ENCODE data around the gene ADRM1.

The ADRM1 gene

GRCh38 chr20:62301111-62301668 lies 1.6 kb upstream of the ADRM1 start:
- DNase-seq (ENCODE audit: insufficient read length, low spot score): no peak
- FAIRE-seq: no peak
- no peak for TF ChIP-seq POU2F2 (IDR thresholded peaks at IDR 0.05; ENCODE audit: low read depth, low read length)
- no peak for TF ChIP-seq SPI1 (IDR thresholded peaks at IDR 0.05; ENCODE audit: low read depth, low read length)

GRCh38 chr20:62301773-62302340 lies 940 bp upstream of the ADRM1 start:
- TF ChIP-seq POLR2AphosphoS5 (IDR thresholded peaks at IDR 0.05; ENCODE audit: low read depth, low read length): no peak
- TF ChIP-seq POU2F2 (IDR thresholded peaks at IDR 0.05; ENCODE audit: low read depth, low read length): peak; percentile 56; the same call in 1 of the 2 replicates
- TF ChIP-seq TAF1 (IDR thresholded peaks at IDR 0.05; ENCODE audit: low read depth, low read length): no peak
- FAIRE-seq (peak; percentile 74), DNase-seq (ENCODE audit: insufficient read length, low spot score) (peak; percentile 88)

- FAIRE-seq (no peak), DNase-seq (ENCODE audit: insufficient read length, low spot score) (no peak)
- TF ChIP-seq POLR2A (IDR thresholded peaks at IDR 0.05; ENCODE audit: low read depth, low read length) (no peak), PAX5 (IDR thresholded peaks at IDR 0.05; ENCODE audit: insufficient read depth, low read length, severe bottlenecking) (no peak), SPI1 (IDR thresholded peaks at IDR 0.05; ENCODE audit: low read depth, low read length) (no peak), TAF1 (IDR thresholded peaks at IDR 0.05; ENCODE audit: low read depth, low read length) (no peak), POLR2AphosphoS5 (IDR thresholded peaks at IDR 0.05; ENCODE audit: low read depth, low read length) (no peak), POU2F2 (IDR thresholded peaks at IDR 0.05; ENCODE audit: low read depth, low read length) (no peak)
These were observed 204 bp downstream of the ADRM1 start for GRCh38 chr20:62303062-62303339.

GRCh38 chr20:62303340-62304226 lies 786 bp downstream of the ADRM1 start:
- TF ChIP-seq POU2F2 (IDR thresholded peaks at IDR 0.05; ENCODE audit: low read depth, low read length) (no peak), POLR2A (IDR thresholded peaks at IDR 0.05; ENCODE audit: low read depth, low read length) (no peak), PAX5 (IDR thresholded peaks at IDR 0.05; ENCODE audit: insufficient read depth, low read length, severe bottlenecking) (no peak), SPI1 (IDR thresholded peaks at IDR 0.05; ENCODE audit: low read depth, low read length) (no peak), TAF1 (IDR thresholded peaks at IDR 0.05; ENCODE audit: low read depth, low read length) (no peak), POLR2AphosphoS5 (IDR thresholded peaks at IDR 0.05; ENCODE audit: low read depth, low read length) (no peak)
- FAIRE-seq (no peak), DNase-seq (ENCODE audit: insufficient read length, low spot score) (peak; percentile 65)

GRCh38 chr20:62304331-62305148 lies 1.7 kb downstream of the ADRM1 start:
- TF ChIP-seq PAX5 (IDR thresholded peaks at IDR 0.05; ENCODE audit: insufficient read depth, low read length, severe bottlenecking): no peak
- TF ChIP-seq POU2F2 (IDR thresholded peaks at IDR 0.05; ENCODE audit: low read depth, low read length): 0 out of 2 replicates have a peak, but pooled peaks have one; percentile 16
- FAIRE-seq (no peak), DNase-seq (ENCODE audit: insufficient read length, low spot score) (no peak)

GRCh38 chr20:62305149-62305764 lies 2.5 kb downstream of the ADRM1 start:
- DNase-seq (ENCODE audit: insufficient read length, low spot score): no peak
- FAIRE-seq: no peak
- no peak for TF ChIP-seq PAX5 (IDR thresholded peaks at IDR 0.05; ENCODE audit: insufficient read depth, low read length, severe bottlenecking)
- no peak for TF ChIP-seq POU2F2 (IDR thresholded peaks at IDR 0.05; ENCODE audit: low read depth, low read length)
- TF ChIP-seq POLR2A (IDR thresholded peaks at IDR 0.05; ENCODE audit: low read depth, low read length): no peak
- no peak for TF ChIP-seq SPI1 (IDR thresholded peaks at IDR 0.05; ENCODE audit: low read depth, low read length)
- TF ChIP-seq TAF1 (IDR thresholded peaks at IDR 0.05; ENCODE audit: low read depth, low read length): no peak
- no peak; the same call in 1 of the 2 replicates for TF ChIP-seq POLR2AphosphoS5 (IDR thresholded peaks at IDR 0.05; ENCODE audit: low read depth, low read length)

GRCh38 chr20:62305765-62306413 lies 3.1 kb downstream of the ADRM1 start:
- FAIRE-seq: no peak
- TF ChIP-seq POLR2AphosphoS5 (IDR thresholded peaks at IDR 0.05; ENCODE audit: low read depth, low read length) (no peak), SPI1 (IDR thresholded peaks at IDR 0.05; ENCODE audit: low read depth, low read length) (no peak), POLR2A (IDR thresholded peaks at IDR 0.05; ENCODE audit: low read depth, low read length) (no peak; the same call in 1 of the 2 replicates), POU2F2 (IDR thresholded peaks at IDR 0.05; ENCODE audit: low read depth, low read length) (no peak), PAX5 (IDR thresholded peaks at IDR 0.05; ENCODE audit: insufficient read depth, low read length, severe bottlenecking) (no peak), TAF1 (IDR thresholded peaks at IDR 0.05; ENCODE audit: low read depth, low read length) (no peak)
- no peak for DNase-seq (ENCODE audit: insufficient read length, low spot score)

- DNase-seq (ENCODE audit: insufficient read length, low spot score) (no peak), FAIRE-seq (no peak)
- TF ChIP-seq POU2F2 (IDR thresholded peaks at IDR 0.05; ENCODE audit: low read depth, low read length): no peak
- no peak for TF ChIP-seq TAF1 (IDR thresholded peaks at IDR 0.05; ENCODE audit: low read depth, low read length)
- no peak for TF ChIP-seq PAX5 (IDR thresholded peaks at IDR 0.05; ENCODE audit: insufficient read depth, low read length, severe bottlenecking)
- TF ChIP-seq SPI1 (IDR thresholded peaks at IDR 0.05; ENCODE audit: low read depth, low read length): no peak
- TF ChIP-seq POLR2A (IDR thresholded peaks at IDR 0.05; ENCODE audit: low read depth, low read length): no peak
- no peak; the same call in 1 of the 2 replicates for TF ChIP-seq POLR2AphosphoS5 (IDR thresholded peaks at IDR 0.05; ENCODE audit: low read depth, low read length)
These were observed 3.8 kb downstream of the ADRM1 start for GRCh38 chr20:62306414-62307187.
